GM18511 (cell line): ENCODE results near the gene TADA1.
"Not testable (repeated sequence)": the region's sequence is repeated elsewhere in the genome, so short reads cannot be mapped to it uniquely, and the experiment has no call there.

Experiments used
- ATAC-seq: cut with Tn5 transposase; IDR thresholded peaks from one replicate; pipeline ENCODE4 v1.9.1; 2021; ENCODE audit warnings: mild to moderate bottlenecking, moderate library complexity; ENCODE audit not compliant: unreplicated experiment

Gene TADA1

DNA sequence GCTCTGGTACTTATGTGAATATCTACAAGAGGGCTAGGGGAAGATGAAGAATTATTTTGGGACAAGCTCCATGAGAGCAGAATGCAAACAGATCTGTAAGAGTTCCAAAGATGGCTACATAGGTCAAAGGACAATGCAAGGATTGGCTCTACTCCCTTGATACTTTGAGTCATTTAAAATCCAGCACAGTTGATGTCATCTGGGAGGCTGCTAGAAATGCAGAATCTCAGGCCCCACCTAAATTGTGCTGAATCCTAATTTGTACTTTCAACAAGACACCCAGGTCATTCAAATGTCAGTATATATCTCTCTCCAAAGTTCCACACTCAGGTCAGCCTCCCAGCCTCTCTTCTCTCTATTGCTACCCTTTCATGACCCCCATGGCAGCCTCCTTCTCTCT, 23.7 kb upstream of the TADA1 start:
- ATAC-seq: no peak

GRCh38 chr1:166895766-166896165, 19.7 kb upstream of the TADA1 start:
- ATAC-seq: no peak

DNA sequence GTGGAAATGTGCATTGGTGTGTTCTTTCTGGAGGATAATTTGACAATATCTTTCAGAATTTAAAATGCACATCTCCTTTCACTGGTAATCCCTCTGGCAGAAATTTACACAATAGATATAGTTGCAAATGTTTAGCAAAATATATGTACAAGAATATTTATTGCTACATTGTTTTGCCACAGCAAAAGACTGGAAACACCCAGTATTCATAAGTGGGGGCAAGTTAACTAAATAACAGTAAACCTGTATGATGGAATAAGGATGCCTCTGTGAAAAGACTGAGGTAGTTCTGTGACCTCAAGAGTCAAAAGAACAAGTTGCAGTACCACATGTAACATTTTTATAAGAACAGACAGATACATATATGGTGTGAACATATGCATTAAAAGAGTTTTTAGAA, 13.7 kb upstream of the TADA1 start:
- ATAC-seq: no peak

DNA sequence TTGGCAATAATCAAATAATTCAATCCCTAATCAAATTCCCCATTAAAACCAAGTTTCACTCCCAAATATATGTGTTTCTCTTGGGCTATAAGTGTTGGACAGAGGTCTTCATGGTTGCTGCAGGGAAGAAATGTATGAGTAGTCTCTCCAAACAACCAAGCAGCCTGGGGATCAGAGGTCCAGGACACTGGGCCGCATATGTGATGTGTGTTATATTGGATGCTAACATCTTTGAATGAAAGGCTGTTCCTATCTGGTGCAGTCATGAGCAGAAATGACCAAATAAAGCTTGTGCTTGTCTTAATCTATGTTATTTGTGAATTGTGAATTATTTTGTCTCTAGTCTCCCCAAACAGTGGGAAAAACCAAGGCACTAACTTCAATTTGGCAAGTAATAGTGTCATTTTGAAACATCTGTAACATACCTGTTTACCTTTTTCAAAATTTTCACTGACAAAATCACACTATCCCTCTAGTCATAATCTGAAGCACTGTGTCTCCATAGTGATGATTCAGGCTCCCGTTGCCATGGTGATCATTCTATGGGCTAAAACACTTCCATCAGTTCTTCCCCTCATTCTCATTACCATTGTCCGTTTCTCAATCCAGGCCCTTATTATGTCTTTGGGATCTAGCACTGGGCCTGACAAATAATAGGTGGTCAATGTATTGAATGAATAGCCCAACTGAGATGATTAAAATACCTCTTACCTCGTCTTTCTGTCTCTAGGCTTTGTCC, 12.5 kb upstream of the TADA1 start:
- ATAC-seq: no peak

DNA sequence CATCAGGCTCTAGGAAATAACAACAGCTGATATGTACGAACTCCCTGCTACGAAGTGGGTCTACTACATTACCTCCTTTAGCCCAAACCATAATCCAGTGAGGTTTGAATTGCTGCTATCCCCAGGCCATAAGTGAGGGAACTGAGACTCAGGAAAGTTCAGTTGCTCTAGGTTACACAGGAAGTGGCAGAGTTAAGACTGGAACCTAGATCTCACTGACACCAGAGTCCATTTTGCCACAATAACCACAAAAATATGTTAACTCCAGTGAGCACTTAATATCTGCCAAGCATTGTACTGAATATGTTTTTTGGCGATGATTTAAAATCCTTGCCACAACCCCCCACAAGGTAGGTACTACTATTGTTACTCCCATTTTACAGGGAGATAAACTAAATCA, 8.9 kb upstream of the TADA1 start:
- no peak for ATAC-seq

DNA sequence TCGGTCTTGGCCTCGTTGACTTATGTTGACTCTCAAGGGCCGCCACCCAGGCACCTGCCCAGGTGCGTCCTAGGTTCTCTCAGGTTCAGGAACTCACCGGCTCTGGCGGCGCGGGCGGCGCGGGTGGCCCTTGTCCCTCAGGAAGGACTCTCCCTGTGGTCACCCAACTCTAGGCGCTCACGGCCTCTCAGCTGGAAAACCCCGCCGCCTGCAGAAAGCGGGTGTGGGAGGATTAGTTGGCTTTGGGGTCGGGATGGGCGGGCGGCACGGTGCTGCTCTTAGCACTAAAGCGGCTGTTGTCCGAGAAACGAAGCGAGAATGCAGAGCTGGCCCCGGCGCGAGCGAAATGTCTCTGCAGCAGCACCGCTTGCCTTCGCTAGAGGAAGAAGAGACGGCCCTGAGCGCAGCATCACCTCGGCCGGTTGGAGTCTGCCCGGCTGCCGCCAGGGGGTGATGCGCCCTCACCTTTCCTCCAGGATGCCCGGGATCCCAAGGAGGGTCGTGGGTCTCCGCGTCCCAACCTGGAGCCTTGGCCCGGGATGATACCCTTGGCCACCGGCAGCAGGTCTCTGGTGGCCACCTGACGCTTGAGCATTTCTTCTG, 8.1 kb upstream of the TADA1 start:
- no peak for ATAC-seq

- ATAC-seq: no peak
Observed at GRCh38 chr1:166882893-166883292, 6.8 kb upstream of the TADA1 start.

- not testable (repeated sequence) for ATAC-seq
Observed at GRCh38 chr1:166878173-166878917, 2.3 kb upstream of the TADA1 start.

GRCh38 chr1:166876540-166876838, 425 bp upstream of the TADA1 start:
- ATAC-seq: peak; percentile 5

DNA sequence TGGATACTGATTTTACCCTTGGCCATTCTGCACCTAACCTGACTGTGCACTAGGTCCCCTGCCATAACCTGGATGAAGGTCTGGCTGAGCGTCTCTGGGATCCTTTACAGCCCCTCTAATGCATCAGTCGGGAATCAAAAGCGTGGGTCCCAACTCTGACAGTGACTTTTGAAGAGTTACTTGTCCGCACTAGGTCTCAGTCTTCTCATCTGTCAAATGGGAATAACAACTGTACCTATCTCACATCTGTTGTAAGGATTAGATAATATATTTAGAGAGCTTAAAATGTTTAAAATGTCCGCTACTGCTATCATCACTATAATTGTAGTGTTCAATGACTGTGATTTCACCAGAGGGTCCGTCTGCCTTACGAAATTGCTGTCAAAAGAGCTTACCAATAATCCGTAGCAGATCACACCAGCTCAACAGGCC, 746 bp downstream of the TADA1 start:
- no peak for ATAC-seq

- no peak for ATAC-seq
Observed at GRCh38 chr1:166874464-166874863, 1.6 kb downstream of the TADA1 start.

GRCh38 chr1:166870584-166870983, 5.5 kb downstream of the TADA1 start:
- ATAC-seq: no peak

GRCh38 chr1:166869318-166870099, 6.6 kb downstream of the TADA1 start:
- peak; percentile 58 for ATAC-seq

DNA sequence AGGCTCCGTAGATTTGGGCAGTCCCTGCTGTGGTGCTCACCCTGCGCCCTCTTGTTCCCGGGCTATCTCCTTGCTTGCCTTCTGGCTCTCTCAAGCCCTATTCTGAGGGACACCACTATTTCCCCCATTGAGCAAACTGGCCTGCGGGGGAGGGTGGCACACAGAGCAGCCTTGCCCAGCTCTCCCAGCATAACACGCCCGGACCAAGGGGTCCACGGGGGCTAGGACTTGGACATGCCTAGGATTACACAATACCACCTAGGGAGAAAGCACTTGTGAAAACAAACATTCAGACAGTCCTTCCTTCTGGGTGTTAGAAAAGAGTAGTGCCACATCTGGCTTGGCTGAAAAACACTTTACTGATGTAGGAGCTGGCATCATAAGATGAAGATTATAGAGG, 7.4 kb downstream of the TADA1 start:
- no peak for ATAC-seq

GRCh38 chr1:166865926-166866325, 10.1 kb downstream of the TADA1 start:
- no peak for ATAC-seq

- ATAC-seq: no peak
Observed at GRCh38 chr1:166859597-166859996, 16.5 kb downstream of the TADA1 start.

GRCh38 chr1:166858726-166859419, 17.2 kb downstream of the TADA1 start:
- no peak for ATAC-seq

GRCh38 chr1:166857995-166858394, 18.1 kb downstream of the TADA1 start:
- no peak for ATAC-seq

GRCh38 chr1:166855558-166855957, 20.5 kb downstream of the TADA1 start:
- ATAC-seq: no peak

DNA sequence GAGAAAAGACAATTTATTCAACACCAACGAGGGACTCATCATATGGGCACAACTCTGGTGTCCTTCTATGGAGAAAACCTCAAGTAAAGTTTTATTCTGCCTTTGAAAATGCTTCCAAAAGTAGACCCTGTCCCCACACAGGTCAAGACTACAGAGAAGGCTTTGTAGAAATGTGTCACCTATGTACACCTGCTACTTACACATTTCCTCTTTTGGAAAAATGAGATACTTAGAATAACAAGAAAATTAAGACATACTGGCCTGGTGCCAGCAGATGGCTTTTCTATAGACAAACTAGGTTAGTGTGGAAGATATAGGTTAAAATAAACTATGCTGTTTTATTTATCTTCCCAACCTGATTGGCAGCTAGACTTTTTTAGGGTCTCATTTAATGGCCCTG, 23.1 kb downstream of the TADA1 start:
- no peak for ATAC-seq

DNA sequence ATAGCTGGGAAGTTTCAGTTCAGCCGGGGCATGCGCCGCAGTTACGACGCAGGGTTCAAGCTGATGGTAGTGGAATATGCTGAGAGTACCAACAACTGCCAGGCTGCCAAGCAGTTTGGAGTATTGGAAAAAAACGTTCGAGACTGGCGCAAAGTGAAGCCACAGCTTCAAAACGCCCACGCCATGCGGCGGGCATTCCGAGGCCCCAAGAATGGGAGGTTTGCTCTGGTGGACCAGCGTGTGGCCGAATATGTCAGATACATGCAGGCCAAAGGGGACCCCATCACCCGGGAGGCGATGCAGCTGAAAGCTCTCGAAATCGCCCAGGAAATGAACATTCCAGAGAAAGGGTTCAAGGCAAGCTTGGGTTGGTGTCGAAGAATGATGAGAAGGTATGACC, 26.9 kb downstream of the TADA1 start:
- no peak for ATAC-seq
